SK-N-SH treated with all-trans-retinoic acid at 6 μM for 48 hours (cell line): ENCODE measurements around the gene CCL25.

Experiments
- ATAC-seq: fragments of 200-7000 bp; cut with Tn5 transposase; 3 replicates; pipeline ENCODE4 v1.9.1; 2020; ENCODE audit warnings: mild to moderate bottlenecking, moderate library complexity
- ARNTL ChIP-seq: fragments of 450-650 bp; formaldehyde crosslinking; IDR thresholded peaks from 2 replicates; pipeline ENCODE4 v1.5.0; 2020; ENCODE audit warnings: low read depth, mild to moderate bottlenecking, moderate library complexity, borderline replicate concordance
- BACH2 ChIP-seq: fragments of 250-450 bp; sonication (Bioruptor Pico); IDR thresholded peaks from 2 replicates; pipeline ENCODE4 v1.9.0; 2021; ENCODE audit warnings: mild to moderate bottlenecking, borderline replicate concordance
- CSRNP3 ChIP-seq: fragments of 250-450 bp; sonication (Bioruptor Pico); IDR thresholded peaks from 2 replicates; pipeline ENCODE4 v1.5.1; 2021; ENCODE audit warnings: mild to moderate bottlenecking, moderate library complexity
- GLIS3 ChIP-seq: fragments of 250-450 bp; sonication (Bioruptor Pico); IDR thresholded peaks from 2 replicates; pipeline ENCODE4 v1.5.0; 2020; ENCODE audit warnings: mild to moderate bottlenecking, moderate library complexity
- ISL1 ChIP-seq: fragments of 250-450 bp; sonication (Bioruptor Pico); IDR thresholded peaks from 2 replicates; pipeline ENCODE4 v2.1.2; 2022; ENCODE audit warnings: mild to moderate bottlenecking, moderate library complexity
- OSR1 ChIP-seq: fragments of 250-450 bp; sonication (Bioruptor Pico); IDR thresholded peaks from 2 replicates; pipeline ENCODE4 v1.8.0; 2022; ENCODE audit warnings: moderate library complexity, mild to moderate bottlenecking, inconsistent platforms
- PATZ1 ChIP-seq: fragments of 250-450 bp; sonication (Bioruptor Pico); IDR thresholded peaks from 2 replicates; pipeline ENCODE4 v1.8.0; 2020; ENCODE audit warnings: mild to moderate bottlenecking, moderate library complexity, borderline replicate concordance
- POU6F1 ChIP-seq: fragments of 250-450 bp; sonication (Bioruptor Pico); IDR thresholded peaks from 2 replicates; pipeline ENCODE4 v1.8.0; 2021; ENCODE audit warnings: low read depth, mild to moderate bottlenecking, moderate library complexity, borderline replicate concordance
- RARB ChIP-seq: fragments of 250-450 bp; sonication (Bioruptor Pico); IDR thresholded peaks from 2 replicates; pipeline ENCODE4 v1.8.0; 2021; ENCODE audit warnings: mild to moderate bottlenecking, moderate library complexity
- SNAI2 ChIP-seq: fragments of 250-450 bp; sonication (Bioruptor Pico); IDR thresholded peaks from 2 replicates; pipeline ENCODE4 v1.5.0; 2020; ENCODE audit warnings: mild to moderate bottlenecking, moderate library complexity
- TCF4 ChIP-seq: fragments of 250-450 bp; sonication (Bioruptor Pico); IDR thresholded peaks from 2 replicates; pipeline ENCODE4 v1.8.0; 2021; ENCODE audit warnings: mild to moderate bottlenecking, moderate library complexity, borderline replicate concordance
- TOX ChIP-seq: fragments of 250-450 bp; sonication (Bioruptor Pico); IDR thresholded peaks from 2 replicates; pipeline ENCODE4 v1.8.0; 2021; ENCODE audit warnings: mild to moderate bottlenecking, moderate library complexity, borderline replicate concordance
- TSHZ2 ChIP-seq: fragments of 250-450 bp; sonication (Bioruptor Pico); IDR thresholded peaks from 2 replicates; pipeline ENCODE4 v1.5.0; 2020; ENCODE audit warnings: mild to moderate bottlenecking, moderate library complexity
- ZFP3 ChIP-seq: fragments of 250-450 bp; sonication (Bioruptor Pico); IDR thresholded peaks from 2 replicates; pipeline ENCODE4 v1.5.0; 2020; ENCODE audit warnings: mild to moderate bottlenecking, moderate library complexity
- ZFP30 ChIP-seq: fragments of 450-650 bp; formaldehyde crosslinking; IDR thresholded peaks from 2 replicates; pipeline ENCODE4 v1.5.0; 2022; ENCODE audit warnings: mild to moderate bottlenecking, moderate library complexity
- ZNF565 ChIP-seq: fragments of 450-650 bp; formaldehyde crosslinking; conservative IDR thresholded peaks from 2 replicates; pipeline ENCODE4 v1.5.0; 2020; ENCODE audit warnings: low read depth, mild to moderate bottlenecking, moderate library complexity
- ZNF70 ChIP-seq: fragments of 450-650 bp; formaldehyde crosslinking; IDR thresholded peaks from 2 replicates; pipeline ENCODE4 v1.5.0; 2020; ENCODE audit warnings: mild to moderate bottlenecking, moderate library complexity

Gene CCL25

GRCh38 chr19:8080832-8081231, 28.3 kb downstream of the CCL25 start (continued):
- TF ChIP-seq POU6F1 (CRISPR knock-in tag) (no peak), CSRNP3 (CRISPR knock-in tag) (no peak)

- no peak for ATAC-seq
- TF ChIP-seq ISL1 (CRISPR knock-in tag): no peak
- TF ChIP-seq SNAI2 (CRISPR knock-in tag): no peak
Measured at GRCh38 chr19:8081569-8082550, 29.3 kb downstream of the CCL25 start.

- TF ChIP-seq POU6F1 (CRISPR knock-in tag) (no peak), ZFP30 (CRISPR knock-in tag) (no peak), OSR1 (no peak), RARB (CRISPR knock-in tag) (no peak), BACH2 (CRISPR knock-in tag) (no peak), ZNF70 (CRISPR knock-in tag) (no peak), TOX (CRISPR knock-in tag) (no peak), SNAI2 (CRISPR knock-in tag) (no peak), ZNF565 (no peak), ARNTL (CRISPR knock-in tag) (no peak), CSRNP3 (CRISPR knock-in tag) (no peak), TSHZ2 (CRISPR knock-in tag) (no peak)
- no peak for ATAC-seq
Measured at GRCh38 chr19:8083141-8083540, 30.6 kb downstream of the CCL25 start.

GRCh38 chr19:8084152-8084551, 31.6 kb downstream of the CCL25 start:
- no peak for ATAC-seq
- no peak for TF ChIP-seq CSRNP3 (CRISPR knock-in tag)
- TF ChIP-seq PATZ1 (CRISPR knock-in tag): no peak
- TF ChIP-seq TCF4 (CRISPR knock-in tag): no peak
- no peak for TF ChIP-seq TSHZ2 (CRISPR knock-in tag)
- no peak for TF ChIP-seq GLIS3
- TF ChIP-seq ZFP3 (CRISPR knock-in tag): no peak
- TF ChIP-seq ZNF565: no peak
- TF ChIP-seq ZFP30 (CRISPR knock-in tag): no peak
- TF ChIP-seq ARNTL (CRISPR knock-in tag): no peak
- no peak for TF ChIP-seq ZNF70 (CRISPR knock-in tag)
